ENCODE results near the gene LCE1B. TPM values are rescaled to one million over a fixed set of nuclear protein-coding genes. Genes with fewer than 3 reads are reported as not detected.

Gene LCE1B
- total RNA-seq, 1 experiment from 2014 or later: not detected

- no CpG with 5 or more reads among the region's 11 CpGs for WGBS (ENCODE audit: extremely low coverage, insufficient read length, low lambda C conversion rate)
- no peak overlapping the region for H3K23ac ChIP-seq (ENCODE audit: insufficient read length, low read depth, low read length)
- H2BK20ac ChIP-seq (ENCODE audit: low read depth, low read length, poor library complexity, severe bottlenecking): no peak overlapping the region
- H3K56ac ChIP-seq (ENCODE audit: insufficient read length, low read depth, low read length): no peak overlapping the region
- no peak overlapping the region for H4K8ac ChIP-seq (replicated peaks; ENCODE audit: insufficient read length, low read depth, low read length)
- no peaks in the 10 kb centered on the region for H3K23me2 ChIP-seq (ENCODE audit: insufficient read length, low read depth, low read length, poor library complexity, severe bottlenecking)
- H3K18ac ChIP-seq (ENCODE audit: insufficient read length, low read depth, low read length): no peak overlapping the region
- no peak overlapping the region for H2BK5ac ChIP-seq (ENCODE audit: insufficient read length, low read length)
- DNase-seq: no peak
- H4K91ac ChIP-seq (ENCODE audit: insufficient read length, low read depth, low read length): no peak overlapping the region
- H2AFZ ChIP-seq (ENCODE audit: low read length): no peak overlapping the region
- H3K4me1 ChIP-seq (ENCODE audit: insufficient read depth, low read length): no peaks in the 10 kb centered on the region
- no peaks in the 10 kb centered on the region for H4K20me1 ChIP-seq (ENCODE audit: control insufficient read depth, insufficient read depth, insufficient read length)
- no peak overlapping the region for H3K4ac ChIP-seq (ENCODE audit: low read depth, low read length)
- Mint-ChIP-seq H3K9me3 (peaks cover 82 to 88% of the 10 kb centered on the region in 2 experiments), H3K27me3 (ENCODE audit: low read depth) (no peaks in the 10 kb centered on the region; the same call in 1 of the 2 replicates), H3K4me1 (no peaks in the 10 kb centered on the region), H3K36me3 (ENCODE audit: insufficient read depth in 1 of 3, low read depth in 3 of 3) (peaks cover 5 to 25% (median 17%) of the 10 kb centered on the region in 3 experiments), H3K27ac (no peak overlapping the region), H3K4me3 (no peak overlapping the region)
- no peak overlapping the region for H4K5ac ChIP-seq (ENCODE audit: insufficient read length, low read depth, low read length)
- no peak overlapping the region for H2BK120ac ChIP-seq (ENCODE audit: low read depth, low read length, poor library complexity, severe bottlenecking)
- H3K4me2 ChIP-seq (ENCODE audit: insufficient read depth, insufficient read length, low read length): no peak overlapping the region
- no peak overlapping the region for H3K9ac ChIP-seq (ENCODE audit: extremely low read depth, insufficient read length, low read length)
- H3K14ac ChIP-seq (ENCODE audit: insufficient read depth, low read length): no peak overlapping the region
- TF ChIP-seq, protein P1, sequence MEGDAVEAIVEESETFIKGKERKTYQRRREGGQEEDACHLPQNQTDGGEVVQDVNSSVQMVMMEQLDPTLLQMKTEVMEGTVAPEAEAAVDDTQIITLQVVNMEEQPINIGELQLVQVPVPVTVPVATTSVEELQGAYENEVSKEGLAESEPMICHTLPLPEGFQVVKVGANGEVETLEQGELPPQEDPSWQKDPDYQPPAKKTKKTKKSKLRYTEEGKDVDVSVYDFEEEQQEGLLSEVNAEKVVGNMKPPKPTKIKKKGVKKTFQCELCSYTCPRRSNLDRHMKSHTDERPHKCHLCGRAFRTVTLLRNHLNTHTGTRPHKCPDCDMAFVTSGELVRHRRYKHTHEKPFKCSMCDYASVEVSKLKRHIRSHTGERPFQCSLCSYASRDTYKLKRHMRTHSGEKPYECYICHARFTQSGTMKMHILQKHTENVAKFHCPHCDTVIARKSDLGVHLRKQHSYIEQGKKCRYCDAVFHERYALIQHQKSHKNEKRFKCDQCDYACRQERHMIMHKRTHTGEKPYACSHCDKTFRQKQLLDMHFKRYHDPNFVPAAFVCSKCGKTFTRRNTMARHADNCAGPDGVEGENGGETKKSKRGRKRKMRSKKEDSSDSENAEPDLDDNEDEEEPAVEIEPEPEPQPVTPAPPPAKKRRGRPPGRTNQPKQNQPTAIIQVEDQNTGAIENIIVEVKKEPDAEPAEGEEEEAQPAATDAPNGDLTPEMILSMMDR (conservative IDR thresholded peaks at IDR 0.05): no peak
- no peaks in the 10 kb centered on the region for H3K27me3 ChIP-seq (ENCODE audit: insufficient read depth, low read length)
- H3K79me1 ChIP-seq (ENCODE audit: insufficient read depth, low read depth, low read length, poor library complexity, severe bottlenecking): no peaks in the 10 kb centered on the region
- H3K27ac ChIP-seq (ENCODE audit: insufficient read length, low read depth, low read length): no peak overlapping the region
- H2AK5ac ChIP-seq (ENCODE audit: insufficient read length, low read length): no peak overlapping the region
- no peak overlapping the region for H2BK15ac ChIP-seq (ENCODE audit: low read depth, low read length)
- no peak overlapping the region for H2BK12ac ChIP-seq (ENCODE audit: insufficient read length, low read depth, low read length)
- H3T11ph ChIP-seq (ENCODE audit: low read length): no peak overlapping the region
- H3K79me2 ChIP-seq (ENCODE audit: insufficient read depth, low read length): no peaks in the 10 kb centered on the region
- H3K9me3 ChIP-seq (ENCODE audit: control insufficient read depth, low read depth, low read length): peaks cover 54% of the 10 kb centered on the region
Observed at GRCh38 chr1:152776361-152776760, 35.4 kb upstream of the LCE1B start.
